HepG2 (cell line): ENCODE results near the gene IGF2. TPM values are rescaled to one million over a fixed set of nuclear protein-coding genes. Genes with fewer than 3 reads are reported as not detected.

Experiments
- AGO1 ChIP-seq: fragments of 200-400 bp; formaldehyde crosslinking; IDR thresholded peaks from 2 replicates; pipeline ENCODE4 v1.6.1; 2017; ENCODE audit warnings: mild to moderate bottlenecking, low read depth, low read length, moderate library complexity; ENCODE audit not compliant: poor library complexity, severe bottlenecking
- BRCA1 ChIP-seq: sonication (generic); formaldehyde crosslinking; IDR thresholded peaks from 2 replicates; pipeline ENCODE4 v1.4.0; 2020; ENCODE audit warnings: missing genetic modification reagents
- GABPA ChIP-seq, 2 experiments: IDR thresholded peaks; 2 replicates each; pipeline ENCODE4 v1.6.1; 2011 to 2016; ENCODE audit warnings: low read depth in 2 of 2, low read length in 1 of 2, missing biosample characterization in 1 of 2, missing genetic modification characterization in 1 of 2
- GFI1 ChIP-seq: sonication (generic); formaldehyde crosslinking; IDR thresholded peaks from 2 replicates; pipeline ENCODE4 v1.5.0; 2020; ENCODE audit warnings: missing genetic modification reagents, mild to moderate bottlenecking, borderline replicate concordance
- HHEX ChIP-seq: IDR thresholded peaks from 2 replicates; pipeline ENCODE4 v1.6.1; 2016; ENCODE audit warnings: control low read depth
- HMGA1 ChIP-seq: sonication (generic); formaldehyde crosslinking; conservative IDR thresholded peaks from 2 replicates; pipeline ENCODE4 v1.4.0; 2020; ENCODE audit warnings: missing genetic modification reagents
- HNRNPL ChIP-seq: fragments of 200-400 bp; formaldehyde crosslinking; IDR thresholded peaks from 2 replicates; pipeline ENCODE4 v1.6.1; 2017; ENCODE audit warnings: mild to moderate bottlenecking, low read depth, low read length
- KLF9 ChIP-seq: IDR thresholded peaks from 2 replicates; pipeline ENCODE4 v1.6.1; 2016; ENCODE audit warnings: low read depth
- MTA1 ChIP-seq: sonication (generic); formaldehyde crosslinking; IDR thresholded peaks from 2 replicates; pipeline ENCODE4 v1.4.0; 2020; ENCODE audit warnings: missing genetic modification reagents, mild to moderate bottlenecking, borderline replicate concordance
- NAIF1 ChIP-seq: sonication (generic); formaldehyde crosslinking; IDR thresholded peaks from 2 replicates; pipeline ENCODE4 v1.5.0; 2020; ENCODE audit warnings: mild to moderate bottlenecking, missing genetic modification reagents, borderline replicate concordance
- PAWR ChIP-seq: sonication (generic); formaldehyde crosslinking; IDR thresholded peaks from 2 replicates; pipeline ENCODE4 v1.4.0; 2020; ENCODE audit warnings: missing genetic modification reagents, mild to moderate bottlenecking, borderline replicate concordance
- PHF8 ChIP-seq: sonication (generic); formaldehyde crosslinking; IDR thresholded peaks from 2 replicates; pipeline ENCODE4 v1.5.0; 2020; ENCODE audit warnings: missing genetic modification reagents
- POGZ ChIP-seq: sonication (generic); formaldehyde crosslinking; IDR thresholded peaks from 2 replicates; pipeline ENCODE4 v1.4.0; 2020; ENCODE audit warnings: mild to moderate bottlenecking, missing genetic modification reagents
- POLR2A ChIP-seq, 2 experiments: IDR thresholded peaks; 2 replicates each; pipeline ENCODE4 v1.6.1; 2011; ENCODE audit warnings: low read depth in 2 of 2, low read length in 2 of 2, mild to moderate bottlenecking in 1 of 2, moderate library complexity in 1 of 2; ENCODE audit not compliant: insufficient read depth in 1 of 2
- RXRB ChIP-seq: IDR thresholded peaks from 2 replicates; pipeline ENCODE4 v1.6.1; 2016; ENCODE audit warnings: borderline replicate concordance, missing genetic modification reagents, missing compliant biosample characterization
- TCF12 ChIP-seq, 2 experiments: fragments of 450-650 bp in 1 of 2; sonication (generic) in 1 of 2; formaldehyde crosslinking in 1 of 2; IDR thresholded peaks; 2 replicates each; pipeline versions ENCODE4 v1.6.1 to v1.8.0; 2017 to 2022; ENCODE audit warnings: antibody characterized with exemption in 1 of 2, mild to moderate bottlenecking in 1 of 2, missing genetic modification reagents in 1 of 2, moderate library complexity in 1 of 2
- TOE1 ChIP-seq: sonication (generic); formaldehyde crosslinking; IDR thresholded peaks from 2 replicates; pipeline ENCODE4 v1.4.0; 2020; ENCODE audit warnings: mild to moderate bottlenecking, missing genetic modification reagents
- ZBTB21 ChIP-seq: sonication (generic); formaldehyde crosslinking; IDR thresholded peaks from 2 replicates; pipeline ENCODE4 v1.4.0; 2020; ENCODE audit warnings: missing genetic modification reagents
- ZC3H13 ChIP-seq: sonication (generic); formaldehyde crosslinking; IDR thresholded peaks from 2 replicates; pipeline ENCODE4 v1.8.1; 2023; ENCODE audit warnings: mild to moderate bottlenecking, missing genetic modification reagents, moderate library complexity
- ZHX2 ChIP-seq, 2 experiments: sonication (generic) in 1 of 2; formaldehyde crosslinking in 1 of 2; IDR thresholded peaks; 2 replicates each; pipeline versions ENCODE4 v1.6.1 to v1.9.0; 2014 to 2022; ENCODE audit warnings: antibody characterized with exemption in 1 of 2, borderline replicate concordance in 1 of 2, inconsistent platforms in 1 of 2, low read depth in 1 of 2, missing genetic modification reagents in 1 of 2
- ZNF274 ChIP-seq: sonication (generic); formaldehyde crosslinking; IDR thresholded peaks from 2 replicates; pipeline ENCODE4 v1.5.1; 2020; ENCODE audit warnings: mild to moderate bottlenecking, missing genetic modification reagents
- ZNF343 ChIP-seq: sonication (generic); formaldehyde crosslinking; IDR thresholded peaks from 2 replicates; pipeline ENCODE4 v1.4.0; 2020; ENCODE audit warnings: mild to moderate bottlenecking, missing genetic modification reagents
- ZNF549 ChIP-seq: sonication (generic); formaldehyde crosslinking; IDR thresholded peaks from 2 replicates; pipeline ENCODE4 v1.5.0; 2020; ENCODE audit warnings: missing genetic modification reagents
- ZNF567 ChIP-seq: sonication (generic); formaldehyde crosslinking; IDR thresholded peaks from 2 replicates; pipeline ENCODE4 v1.8.1; 2023; ENCODE audit warnings: mild to moderate bottlenecking, missing genetic modification reagents, borderline replicate concordance
- ZNF83 ChIP-seq: sonication (generic); formaldehyde crosslinking; IDR thresholded peaks from 2 replicates; pipeline ENCODE4 v1.4.0; 2020; ENCODE audit warnings: missing genetic modification reagents, mild to moderate bottlenecking, borderline replicate concordance
- polyA plus RNA-seq, 8 experiments: library from polyadenylated mRNA; depleted of rRNA in 3 of 8; stranded (reverse) in 7 of 8; unstranded in 1 of 8; fragments of >200 nt; fragmentation: Illumina TruSeq in 4 of 8; extraction: Trizol in 4 of 8; gene quantifications; 2 replicates each; pipeline versions ENCODE4 v1.2.1 to v1.2.3, GENCODE V29; 2011 to 2016; ENCODE audit warnings: low read depth in 4 of 8, missing spikeins in 1 of 8, mixed read lengths in 1 of 8; ENCODE audit not compliant: insufficient read depth in 1 of 8
- total RNA-seq, 5 experiments: library from RNA; depleted of rRNA; stranded (reverse); fragments of >200 nt; fragmentation: Illumina TruSeq; extraction: Trizol; gene quantifications; 2 replicates each; pipeline ENCODE4 v1.2.3, GENCODE V29; 2016; ENCODE audit warnings: low read depth in 1 of 5

The IGF2 gene
- total and polyA plus RNA-seq, 2 of the 13 experiments (the other 11 are each of a cell fraction or from before 2014, with no cell fraction given) = 79.1 to 254 TPM

GRCh38 chr11:2128511-2129307, 10.5 kb downstream of the IGF2 start (continued):
- TF ChIP-seq ZHX2 (IDR thresholded peaks at IDR 0.05; ENCODE audit: low read depth) (no peak), ZHX2 (CRISPR knock-in tag; IDR thresholded peaks at IDR 0.05; ENCODE audit: borderline replicate concordance) (no peak), KLF9 (no peak), ZNF274 (CRISPR knock-in tag) (no peak), GABPA (IDR thresholded peaks at IDR 0.05; ENCODE audit: low read depth, low read length) (no peak), GABPA (CRISPR knock-in tag; IDR thresholded peaks at IDR 0.05; ENCODE audit: low read depth) (peak; percentile 35), TOE1 (CRISPR knock-in tag) (no peak; the same call in 1 of the 2 replicates), ZBTB21 (CRISPR knock-in tag) (no peak; the same call in 1 of the 2 replicates), NAIF1 (CRISPR knock-in tag) (peak; percentile 74; the same call in 1 of the 2 replicates), ZNF549 (no peak), ZNF83 (no peak), ZNF567 (CRISPR knock-in tag) (no peak), POGZ (CRISPR knock-in tag) (no peak), ZC3H13 (CRISPR knock-in tag) (peak; percentile 76), POLR2A (IDR thresholded peaks at IDR 0.05; ENCODE audit: insufficient read depth in 1 of 2, low read depth in 2 of 2, low read length in 2 of 2) (no peak; a peak in 1 of 4 replicates), BRCA1 (CRISPR knock-in tag) (no peak), TCF12 (IDR thresholded peaks at IDR 0.05) (no peak), TCF12 (CRISPR knock-in tag; IDR thresholded peaks at IDR 0.05) (peak; percentile 27; the same call in 1 of the 2 replicates), MTA1 (no peak), PHF8 (CRISPR knock-in tag) (no peak), ZNF343 (CRISPR knock-in tag) (0 out of 2 replicates have a peak, but pooled peaks have one; percentile 72), AGO1 (peak; percentile 98), GFI1 (CRISPR knock-in tag) (peak; percentile 17; the same call in 1 of the 2 replicates), HHEX (CRISPR knock-in tag) (peak; percentile 44; the same call in 1 of the 2 replicates), RXRB (CRISPR knock-in tag) (no peak), HNRNPL (peak; percentile 91), PAWR (0 out of 2 replicates have a peak, but pooled peaks have one; percentile 17), HMGA1 (CRISPR knock-in tag) (no peak)
